ENCODE measurements around the gene DNAH14.

GRCh38 chr1:224896130-224896781, 33.2 kb upstream of the DNAH14 start:
- TF ChIP-seq, protein P1, sequence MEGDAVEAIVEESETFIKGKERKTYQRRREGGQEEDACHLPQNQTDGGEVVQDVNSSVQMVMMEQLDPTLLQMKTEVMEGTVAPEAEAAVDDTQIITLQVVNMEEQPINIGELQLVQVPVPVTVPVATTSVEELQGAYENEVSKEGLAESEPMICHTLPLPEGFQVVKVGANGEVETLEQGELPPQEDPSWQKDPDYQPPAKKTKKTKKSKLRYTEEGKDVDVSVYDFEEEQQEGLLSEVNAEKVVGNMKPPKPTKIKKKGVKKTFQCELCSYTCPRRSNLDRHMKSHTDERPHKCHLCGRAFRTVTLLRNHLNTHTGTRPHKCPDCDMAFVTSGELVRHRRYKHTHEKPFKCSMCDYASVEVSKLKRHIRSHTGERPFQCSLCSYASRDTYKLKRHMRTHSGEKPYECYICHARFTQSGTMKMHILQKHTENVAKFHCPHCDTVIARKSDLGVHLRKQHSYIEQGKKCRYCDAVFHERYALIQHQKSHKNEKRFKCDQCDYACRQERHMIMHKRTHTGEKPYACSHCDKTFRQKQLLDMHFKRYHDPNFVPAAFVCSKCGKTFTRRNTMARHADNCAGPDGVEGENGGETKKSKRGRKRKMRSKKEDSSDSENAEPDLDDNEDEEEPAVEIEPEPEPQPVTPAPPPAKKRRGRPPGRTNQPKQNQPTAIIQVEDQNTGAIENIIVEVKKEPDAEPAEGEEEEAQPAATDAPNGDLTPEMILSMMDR (IDR thresholded peaks at IDR 0.05; ENCODE audit: poor library complexity, severe bottlenecking) = no peak
- TF ChIP-seq, protein P2, sequence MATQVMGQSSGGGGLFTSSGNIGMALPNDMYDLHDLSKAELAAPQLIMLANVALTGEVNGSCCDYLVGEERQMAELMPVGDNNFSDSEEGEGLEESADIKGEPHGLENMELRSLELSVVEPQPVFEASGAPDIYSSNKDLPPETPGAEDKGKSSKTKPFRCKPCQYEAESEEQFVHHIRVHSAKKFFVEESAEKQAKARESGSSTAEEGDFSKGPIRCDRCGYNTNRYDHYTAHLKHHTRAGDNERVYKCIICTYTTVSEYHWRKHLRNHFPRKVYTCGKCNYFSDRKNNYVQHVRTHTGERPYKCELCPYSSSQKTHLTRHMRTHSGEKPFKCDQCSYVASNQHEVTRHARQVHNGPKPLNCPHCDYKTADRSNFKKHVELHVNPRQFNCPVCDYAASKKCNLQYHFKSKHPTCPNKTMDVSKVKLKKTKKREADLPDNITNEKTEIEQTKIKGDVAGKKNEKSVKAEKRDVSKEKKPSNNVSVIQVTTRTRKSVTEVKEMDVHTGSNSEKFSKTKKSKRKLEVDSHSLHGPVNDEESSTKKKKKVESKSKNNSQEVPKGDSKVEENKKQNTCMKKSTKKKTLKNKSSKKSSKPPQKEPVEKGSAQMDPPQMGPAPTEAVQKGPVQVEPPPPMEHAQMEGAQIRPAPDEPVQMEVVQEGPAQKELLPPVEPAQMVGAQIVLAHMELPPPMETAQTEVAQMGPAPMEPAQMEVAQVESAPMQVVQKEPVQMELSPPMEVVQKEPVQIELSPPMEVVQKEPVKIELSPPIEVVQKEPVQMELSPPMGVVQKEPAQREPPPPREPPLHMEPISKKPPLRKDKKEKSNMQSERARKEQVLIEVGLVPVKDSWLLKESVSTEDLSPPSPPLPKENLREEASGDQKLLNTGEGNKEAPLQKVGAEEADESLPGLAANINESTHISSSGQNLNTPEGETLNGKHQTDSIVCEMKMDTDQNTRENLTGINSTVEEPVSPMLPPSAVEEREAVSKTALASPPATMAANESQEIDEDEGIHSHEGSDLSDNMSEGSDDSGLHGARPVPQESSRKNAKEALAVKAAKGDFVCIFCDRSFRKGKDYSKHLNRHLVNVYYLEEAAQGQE (IDR thresholded peaks at IDR 0.05; ENCODE audit: borderline replicate concordance) = no peak
- TF ChIP-seq EZH2 (IDR thresholded peaks at IDR 0.05; ENCODE audit: borderline replicate concordance, insufficient read depth, low read length, poor library complexity, severe bottlenecking) (no peak), EP300 (conservative IDR thresholded peaks at IDR 0.05; ENCODE audit: poor library complexity, severe bottlenecking) (no peak)
